Measurements from ENCODE around the gene RTBDN.

RTBDN gene

DNA sequence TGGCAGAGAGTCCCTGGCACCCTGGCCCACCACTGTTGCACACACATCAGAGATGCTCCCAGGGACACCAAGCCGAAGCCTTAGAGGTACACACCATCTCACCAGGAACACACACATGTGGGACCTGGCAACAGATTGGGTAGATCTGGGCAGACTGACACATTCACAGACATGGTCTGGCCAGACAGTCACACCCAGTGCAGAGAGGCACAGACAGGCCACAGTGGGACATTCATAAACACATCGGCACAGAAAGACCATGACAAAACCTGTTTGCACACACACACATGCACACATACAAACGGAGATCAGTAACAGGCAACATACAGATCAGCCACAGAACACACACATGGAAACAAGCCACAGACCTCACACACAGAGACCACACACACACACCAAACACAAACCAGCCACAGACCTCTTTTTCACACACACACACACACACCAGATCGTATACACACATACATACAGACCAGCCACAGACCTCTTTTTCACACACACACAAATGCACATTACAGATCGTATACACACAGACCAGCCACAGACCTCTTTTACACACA lies 49.4 kb downstream of the RTBDN start:
- TF ChIP-seq, protein P1, sequence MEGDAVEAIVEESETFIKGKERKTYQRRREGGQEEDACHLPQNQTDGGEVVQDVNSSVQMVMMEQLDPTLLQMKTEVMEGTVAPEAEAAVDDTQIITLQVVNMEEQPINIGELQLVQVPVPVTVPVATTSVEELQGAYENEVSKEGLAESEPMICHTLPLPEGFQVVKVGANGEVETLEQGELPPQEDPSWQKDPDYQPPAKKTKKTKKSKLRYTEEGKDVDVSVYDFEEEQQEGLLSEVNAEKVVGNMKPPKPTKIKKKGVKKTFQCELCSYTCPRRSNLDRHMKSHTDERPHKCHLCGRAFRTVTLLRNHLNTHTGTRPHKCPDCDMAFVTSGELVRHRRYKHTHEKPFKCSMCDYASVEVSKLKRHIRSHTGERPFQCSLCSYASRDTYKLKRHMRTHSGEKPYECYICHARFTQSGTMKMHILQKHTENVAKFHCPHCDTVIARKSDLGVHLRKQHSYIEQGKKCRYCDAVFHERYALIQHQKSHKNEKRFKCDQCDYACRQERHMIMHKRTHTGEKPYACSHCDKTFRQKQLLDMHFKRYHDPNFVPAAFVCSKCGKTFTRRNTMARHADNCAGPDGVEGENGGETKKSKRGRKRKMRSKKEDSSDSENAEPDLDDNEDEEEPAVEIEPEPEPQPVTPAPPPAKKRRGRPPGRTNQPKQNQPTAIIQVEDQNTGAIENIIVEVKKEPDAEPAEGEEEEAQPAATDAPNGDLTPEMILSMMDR (IDR thresholded peaks at IDR 0.05; ENCODE audit: low read depth, low read length), result no peak
- in situ Hi-C loops (cut with HindIII; ENCODE audit: low sequenced_read_pairs), result no loop called here
- no peak overlapping the region for H3K4me3 ChIP-seq (ENCODE audit: low read depth, low read length)

DNA sequence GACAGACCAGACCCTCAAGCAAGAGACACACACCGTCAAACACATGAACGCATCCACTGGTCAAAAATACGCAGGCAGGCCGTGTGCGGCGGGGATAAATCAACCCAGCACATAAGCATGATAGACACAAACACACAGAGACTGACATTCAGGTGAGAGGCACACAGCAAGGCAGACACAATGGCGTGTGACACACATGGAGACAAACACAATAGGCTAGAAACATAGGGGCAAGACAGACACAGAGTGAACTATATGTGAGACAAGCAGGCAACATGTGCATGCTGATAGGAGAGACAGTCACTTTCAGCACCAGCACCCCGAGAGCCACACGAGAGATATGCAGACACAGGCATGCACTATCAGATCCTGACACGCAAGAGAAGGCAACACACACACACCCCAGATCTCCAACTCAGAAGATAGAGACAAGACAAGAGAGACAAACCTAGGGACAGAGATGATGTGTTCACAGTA lies 49.9 kb downstream of the RTBDN start:
- no peak overlapping the region for H3K4me3 ChIP-seq (ENCODE audit: low read depth, low read length)
- TF ChIP-seq, protein P1 (IDR thresholded peaks at IDR 0.05; ENCODE audit: low read depth, low read length), result no peak
- in situ Hi-C loops (cut with HindIII; ENCODE audit: low sequenced_read_pairs), result no loop called here
- no peak for DNase-seq (ENCODE audit: low read depth, low spot score)

More for the DNA sequence above, 49.4 kb downstream of the RTBDN start:
- DNase-seq (ENCODE audit: low read depth, low spot score), result peak; percentile 25

DNA sequence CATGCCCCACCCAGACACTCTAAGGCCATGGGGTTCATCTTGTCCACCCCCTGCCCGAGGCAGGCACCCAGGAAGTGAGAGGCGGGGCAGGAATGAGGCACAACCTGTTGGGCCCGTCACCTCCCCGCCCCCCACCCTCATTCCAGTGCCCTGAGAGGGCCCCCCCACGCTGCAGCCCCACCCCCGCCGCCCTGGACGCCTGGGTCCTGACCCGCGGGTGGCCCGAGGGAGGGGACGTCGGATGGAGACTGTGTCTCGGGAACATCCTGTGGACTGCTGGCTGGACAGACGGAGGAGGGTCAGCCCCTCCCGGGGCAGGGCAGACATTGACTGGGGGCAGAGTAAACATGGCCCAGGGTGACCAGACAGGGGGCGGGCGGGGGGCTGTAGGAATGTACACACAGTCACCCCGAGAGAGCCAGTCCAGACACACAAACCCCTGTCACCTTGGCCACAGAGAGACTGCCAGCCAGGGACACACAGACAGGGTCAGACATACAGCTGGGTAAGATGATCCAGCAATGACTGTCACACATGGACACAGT lies 50.5 kb downstream of the RTBDN start:
- in situ Hi-C loops (cut with HindIII; ENCODE audit: low sequenced_read_pairs), result no loop called here

DNA sequence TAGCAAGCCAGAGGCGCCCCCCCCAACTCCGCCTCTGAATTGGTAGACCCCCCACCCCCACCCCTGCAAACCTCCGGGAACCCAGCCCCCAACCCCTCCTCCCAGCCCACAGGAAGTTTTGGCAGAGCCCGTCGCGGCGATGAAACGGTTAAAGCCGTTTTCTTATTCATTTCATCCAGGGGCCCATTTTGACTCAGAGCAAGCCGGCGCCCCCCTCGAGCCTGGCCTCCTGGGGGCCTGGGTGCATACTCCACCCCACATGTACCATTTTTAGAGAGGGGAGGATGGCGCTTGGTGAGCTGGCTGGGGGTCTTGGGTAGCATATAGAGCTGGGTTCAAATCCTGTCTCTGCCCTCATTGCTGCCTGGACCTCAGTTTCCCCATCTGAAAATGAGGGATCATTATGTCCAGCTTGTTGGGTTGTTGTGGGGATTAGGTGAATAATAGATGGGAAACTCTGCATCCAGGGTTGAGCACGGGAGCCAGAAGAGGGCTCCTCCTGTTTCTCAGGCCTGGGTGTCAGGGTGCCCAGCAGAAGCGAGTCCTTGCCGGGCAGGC lies 51.0 kb downstream of the RTBDN start:
- no peak for DNase-seq (ENCODE audit: low read depth, low spot score)
- TF ChIP-seq, protein P1 (IDR thresholded peaks at IDR 0.05; ENCODE audit: low read depth, low read length), result no peak
- peak overlapping the region; percentile 33 for H3K4me3 ChIP-seq (ENCODE audit: low read depth, low read length)
- in situ Hi-C loops (cut with HindIII; ENCODE audit: low sequenced_read_pairs), result no loop called here

More for the DNA sequence above, 50.5 kb downstream of the RTBDN start:
- TF ChIP-seq, protein P1 (IDR thresholded peaks at IDR 0.05; ENCODE audit: low read depth, low read length), result no peak
- H3K4me3 ChIP-seq (ENCODE audit: low read depth, low read length), result no peak overlapping the region
- no peak for DNase-seq (ENCODE audit: low read depth, low spot score)

DNA sequence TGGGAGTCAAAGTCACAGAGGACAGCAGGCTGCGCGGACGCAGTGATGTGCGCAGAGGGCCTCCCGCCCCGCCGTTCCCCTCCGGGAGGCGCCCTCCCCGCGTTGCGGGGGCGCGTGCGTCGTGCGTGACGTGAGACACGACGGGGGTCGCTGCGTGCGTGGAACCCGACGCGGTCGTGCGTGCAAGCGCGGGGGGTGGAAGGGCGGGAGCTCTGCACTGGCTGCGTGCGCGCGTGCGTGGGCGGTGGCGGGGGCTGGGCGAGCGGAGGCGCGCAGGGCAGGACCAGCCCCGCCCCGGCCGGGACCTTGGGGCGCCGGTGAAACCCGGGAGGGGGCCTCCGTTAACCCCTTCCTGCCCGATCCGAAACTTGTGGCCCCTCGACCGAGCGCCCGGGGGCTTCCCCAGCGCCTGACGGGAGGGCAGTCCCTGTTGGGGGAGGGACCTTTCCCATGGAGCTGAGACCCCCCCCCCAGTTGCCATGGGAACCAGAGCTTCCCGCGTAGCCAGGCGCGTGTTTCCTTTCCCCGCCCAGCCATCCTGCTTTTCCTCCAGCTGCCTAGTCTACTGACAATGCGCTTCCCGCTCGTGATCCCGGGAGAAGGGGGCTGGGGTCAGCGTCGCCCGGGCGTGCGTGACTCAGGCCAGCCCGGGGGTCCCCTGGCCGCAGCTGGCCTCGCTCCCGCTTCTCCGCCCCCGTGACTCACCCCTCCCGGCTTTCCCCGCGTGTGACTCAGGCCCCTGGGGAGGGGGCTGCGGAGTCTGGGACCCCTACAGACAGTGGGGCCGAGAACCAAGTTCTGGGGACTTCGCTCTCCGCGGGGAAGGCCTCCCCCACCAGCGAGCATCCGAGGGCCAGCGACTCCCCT lies 51.7 kb downstream of the RTBDN start:
- in situ Hi-C loops (cut with HindIII; ENCODE audit: low sequenced_read_pairs), result no loop called here
- TF ChIP-seq, protein P1 (IDR thresholded peaks at IDR 0.05; ENCODE audit: low read depth, low read length), result peak; percentile 7
- peak; percentile 84 for DNase-seq (ENCODE audit: low read depth, low spot score)
- H3K4me3 ChIP-seq (ENCODE audit: low read depth, low read length), result peak overlapping the region; percentile 33

DNA sequence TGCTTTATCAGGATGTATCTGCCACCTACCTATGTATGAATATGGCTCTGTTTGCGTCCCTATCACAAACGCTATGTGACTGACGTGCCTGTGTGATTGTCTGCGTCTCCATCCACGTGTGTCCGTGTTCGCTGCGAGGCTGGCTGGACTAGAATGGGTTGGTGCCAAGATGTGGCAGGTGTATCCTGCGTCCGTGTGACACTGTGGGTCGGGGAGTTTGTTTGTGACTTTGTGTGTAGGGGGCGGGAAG lies 52.3 kb downstream of the RTBDN start:
- in situ Hi-C loops (cut with HindIII; ENCODE audit: low sequenced_read_pairs), result no loop called here

More for the DNA sequence above, 52.3 kb downstream of the RTBDN start:
- TF ChIP-seq, protein P1 (IDR thresholded peaks at IDR 0.05; ENCODE audit: low read depth, low read length), result no peak
- H3K4me3 ChIP-seq (ENCODE audit: low read depth, low read length), result peak overlapping the region; percentile 13
- no peak for DNase-seq (ENCODE audit: low read depth, low spot score)

Data from astrocyte of the spinal cord (primary cell).